Stimulated activated CD8-positive, alpha-beta memory T cell treated with anti-CD3 and anti-CD28 coated beads, Interleukin-15, amount 100 ng/mL, for 4 hours (primary cell): Measurements from ENCODE around the gene RSRP1.

Experiments used
- DNase-seq, 2 donors: peaks; one replicate each; pipeline ENCODE4 v3.0.0-alpha.2; 2020; ENCODE audit warnings: low read depth in 2 of 2

RSRP1 gene

GRCh38 chr1:25219661-25220251 is 27.5 kb downstream of the RSRP1 start:
- no peak for DNase-seq

- no peak for DNase-seq
These were observed 29.5 kb downstream of the RSRP1 start for GRCh38 chr1:25217598-25218232.

DNA sequence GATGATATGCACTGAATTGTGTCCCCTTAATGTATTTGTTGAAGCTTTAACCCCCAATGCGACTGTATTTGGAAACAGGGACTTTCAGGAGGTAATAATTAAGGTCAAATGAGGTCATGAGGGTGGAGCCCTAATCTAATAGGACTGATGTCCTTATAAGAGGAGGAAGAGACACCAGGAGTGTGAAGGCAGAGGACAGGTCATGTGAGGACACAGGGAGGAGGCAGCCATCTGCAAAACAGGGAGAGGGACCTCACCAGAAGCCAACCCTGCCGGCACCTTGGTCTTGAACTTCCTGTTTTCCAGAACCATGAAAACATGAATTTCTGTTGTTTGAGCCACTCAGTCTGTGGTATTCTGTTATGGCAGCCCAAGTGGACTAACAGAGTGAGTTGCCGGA is 30.2 kb downstream of the RSRP1 start:
- no peak for DNase-seq

- DNase-seq = no peak
These were observed 31.1 kb downstream of the RSRP1 start for GRCh38 chr1:25216123-25216522.

DNA sequence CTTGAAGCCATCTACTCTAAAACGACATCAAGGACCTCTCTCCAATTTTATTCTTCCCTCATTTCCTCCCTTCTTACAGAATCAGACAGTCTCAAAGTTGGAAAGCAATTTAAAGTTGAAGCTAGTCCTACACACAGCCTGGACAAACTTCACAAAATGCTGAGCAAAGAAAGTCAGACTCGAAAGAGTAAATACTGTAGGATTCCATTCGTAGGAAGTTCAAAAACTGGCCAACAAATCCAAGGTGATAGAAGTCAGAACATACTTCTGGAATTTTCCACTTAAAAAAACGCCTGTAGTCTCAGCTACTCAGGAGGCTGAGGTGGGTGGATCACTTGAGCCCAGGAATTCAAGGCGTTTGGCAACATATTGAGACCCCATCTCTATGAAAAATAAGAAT is 34.5 kb downstream of the RSRP1 start:
- DNase-seq = no peak

DNA sequence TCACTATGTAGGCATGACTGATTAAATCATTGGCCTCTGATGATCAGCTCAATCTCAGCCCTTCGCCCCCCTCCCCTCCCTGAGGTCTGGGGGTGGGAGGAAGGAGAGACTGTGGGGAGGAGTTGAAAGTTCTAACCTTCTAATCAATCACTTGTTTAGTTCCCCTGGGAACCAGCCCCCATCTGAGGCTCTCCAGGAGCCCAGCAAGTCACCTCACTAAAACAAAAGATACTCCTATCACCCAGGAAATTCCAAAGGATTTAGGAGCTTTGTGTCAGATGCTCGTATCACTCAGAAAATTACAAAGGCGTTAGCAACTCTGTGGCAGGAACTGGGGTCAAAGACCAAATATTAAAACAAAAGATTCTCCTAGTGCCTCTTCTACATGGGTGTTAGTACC is 36.5 kb downstream of the RSRP1 start:
- DNase-seq = no peak

GRCh38 chr1:25209516-25209915 is 37.7 kb downstream of the RSRP1 start:
- DNase-seq = no peak

DNA sequence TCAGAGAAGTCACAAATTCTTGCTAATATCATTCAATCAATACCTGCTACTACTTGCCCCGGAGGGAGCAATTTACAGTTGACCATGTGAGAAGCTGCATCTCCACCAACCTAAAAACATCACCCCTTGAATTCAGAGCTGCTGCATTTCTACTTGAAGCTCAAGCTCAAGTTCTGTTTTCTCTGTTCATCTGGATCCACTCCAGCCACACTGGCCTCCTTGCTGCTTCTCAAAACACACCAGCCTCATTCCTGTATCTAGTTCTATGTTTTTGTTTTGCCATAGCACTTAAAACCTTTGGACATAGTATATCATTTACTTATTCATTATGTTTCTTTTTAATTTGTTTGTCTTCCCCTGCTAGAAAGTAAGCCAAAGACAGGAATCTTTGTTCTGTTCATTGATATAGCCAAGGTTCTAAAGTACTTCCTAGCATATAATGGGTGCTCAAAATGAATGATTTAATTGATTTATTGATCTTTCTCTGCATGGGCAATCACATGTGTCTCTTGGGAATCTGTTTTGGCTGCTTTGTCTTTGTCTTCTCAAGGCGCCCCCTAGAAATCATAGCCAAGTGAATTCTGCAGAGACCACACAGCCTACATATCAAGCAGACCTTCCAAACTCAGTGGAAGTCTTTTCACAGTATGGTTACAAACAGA is 38.6 kb downstream of the RSRP1 start:
- no peak for DNase-seq

DNA sequence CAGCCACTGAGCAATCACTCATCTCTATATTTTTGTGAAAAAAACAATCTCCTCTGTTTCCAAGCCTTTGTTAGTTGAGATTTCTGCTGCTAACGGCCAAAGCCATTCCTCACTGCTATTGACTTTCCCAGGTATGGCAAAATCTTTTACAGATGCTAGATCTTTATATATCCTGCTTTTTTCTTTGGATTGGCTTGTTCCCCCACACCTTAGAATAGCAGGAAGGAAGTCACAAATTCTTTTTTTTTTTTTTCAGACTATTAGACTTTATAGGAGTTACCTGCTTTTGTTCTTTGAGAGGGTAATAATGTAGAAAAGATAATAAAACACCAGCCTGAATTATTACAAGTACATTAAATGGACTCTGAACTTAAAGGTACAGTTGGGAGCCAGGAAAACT is 39.2 kb downstream of the RSRP1 start:
- DNase-seq = no peak

- DNase-seq = no peak
These were observed 41.1 kb downstream of the RSRP1 start for GRCh38 chr1:25206201-25206600.

DNA sequence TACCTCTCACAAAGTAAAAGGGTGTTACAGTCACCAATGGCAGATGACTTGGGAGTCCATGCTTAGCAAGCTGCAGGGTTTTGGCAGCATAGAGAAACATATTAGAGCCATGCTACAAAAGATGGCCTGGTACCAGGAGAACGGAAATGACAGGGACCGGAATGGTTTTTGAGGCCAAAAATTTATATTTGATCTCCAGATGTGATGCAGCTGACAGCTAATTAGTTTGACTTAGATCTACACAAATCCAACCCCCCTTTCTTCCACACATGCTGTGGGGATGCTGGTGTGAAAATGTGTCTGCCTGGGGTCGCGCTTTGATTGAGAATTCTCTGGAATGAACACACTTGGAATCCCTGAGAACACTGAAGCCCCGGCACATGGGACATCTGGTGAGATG is 41.5 kb downstream of the RSRP1 start:
- no peak for DNase-seq

GRCh38 chr1:25204797-25205480 is 42.3 kb downstream of the RSRP1 start:
- no peak for DNase-seq

DNA sequence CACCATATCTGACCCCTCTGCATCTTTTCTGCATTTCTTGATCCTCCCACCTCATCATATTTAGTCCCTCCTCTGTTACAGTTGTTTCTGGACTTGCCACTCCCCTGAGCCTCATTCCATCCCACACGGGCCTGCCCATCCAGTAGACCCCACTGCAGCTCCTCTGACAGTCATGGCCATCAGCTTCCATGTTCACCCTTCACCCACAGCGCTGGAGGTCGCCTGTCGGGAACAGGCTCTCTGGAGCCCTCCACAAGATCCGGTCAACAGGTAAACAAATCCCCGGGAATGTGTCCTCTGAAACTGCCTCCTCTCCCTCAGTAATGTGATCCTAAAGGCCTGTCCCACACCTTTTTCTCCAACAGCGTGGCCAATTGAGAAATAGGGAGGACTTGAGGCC is 46.2 kb downstream of the RSRP1 start:
- DNase-seq = no peak

DNA sequence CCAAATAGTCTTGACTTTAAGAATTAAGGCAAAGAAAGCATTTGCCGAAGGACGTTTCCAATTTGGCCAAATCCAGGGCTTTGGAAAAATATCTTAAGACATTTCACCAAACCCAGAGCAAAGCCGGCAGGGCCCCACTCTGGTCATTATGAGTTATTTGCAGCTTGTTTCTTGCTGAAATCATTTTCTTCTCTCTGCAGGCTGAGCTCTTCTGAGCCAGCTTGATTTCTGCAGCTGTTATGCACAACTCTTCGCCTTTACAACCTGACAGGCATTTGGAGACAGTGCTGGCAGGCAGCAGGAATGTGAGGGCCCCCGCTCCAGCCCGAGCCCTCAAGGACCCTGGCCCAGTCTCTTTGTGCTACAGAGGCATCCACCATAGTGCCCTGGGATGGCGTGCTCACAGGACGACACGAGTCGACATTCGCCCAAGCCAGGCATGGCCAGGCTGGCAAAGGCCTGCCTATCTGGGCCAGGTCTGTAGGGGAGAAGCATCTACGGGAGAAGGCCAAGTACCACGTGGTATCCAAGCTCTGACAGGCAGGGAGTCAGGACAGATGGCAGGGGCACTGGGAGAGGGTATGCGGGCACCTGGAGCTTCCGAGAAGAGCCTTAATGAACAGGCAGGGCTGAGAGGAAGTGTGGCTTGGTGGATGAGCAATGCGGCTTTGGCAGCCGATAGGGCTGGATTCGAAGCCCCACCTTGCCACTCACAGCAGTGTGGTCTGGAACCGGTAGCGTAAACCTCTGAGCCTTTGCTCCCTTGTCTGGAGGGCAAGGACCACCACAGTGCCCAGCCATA is 47.2 kb downstream of the RSRP1 start:
- DNase-seq = no peak

GRCh38 chr1:25198663-25199252 is 48.5 kb downstream of the RSRP1 start:
- no peak for DNase-seq

DNA sequence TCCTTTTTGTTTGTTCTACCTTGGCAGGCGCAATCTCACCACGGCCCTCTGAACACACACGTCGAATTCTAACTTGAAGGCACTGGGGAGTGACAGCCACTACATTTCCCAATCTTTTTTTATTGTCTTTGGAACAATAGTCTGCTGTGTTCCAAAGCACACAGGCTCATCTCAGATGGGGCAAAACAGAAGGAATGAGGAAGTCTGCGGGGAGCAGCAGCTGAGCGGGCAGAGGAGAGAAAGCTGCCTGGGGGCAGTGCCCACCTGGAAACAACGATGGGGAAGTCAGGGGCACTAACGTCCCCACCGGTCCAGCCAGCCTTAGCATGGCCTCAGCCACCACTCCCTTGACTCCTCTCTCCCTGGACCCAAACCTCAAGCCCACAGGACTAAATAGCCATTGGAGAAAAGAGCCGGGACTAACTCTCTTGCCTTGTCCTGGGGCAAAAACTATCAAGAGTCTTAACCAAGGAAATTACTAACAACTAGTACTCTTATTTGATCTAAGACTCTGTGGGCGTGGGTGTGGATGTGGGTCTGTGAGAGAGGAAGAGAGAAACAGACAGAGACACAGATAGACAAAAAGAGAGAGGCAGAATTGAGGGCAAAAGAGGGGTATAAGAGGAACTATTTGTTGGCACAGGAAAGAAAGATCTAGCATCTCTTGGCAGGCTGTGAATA is 49.1 kb downstream of the RSRP1 start:
- DNase-seq = no peak

DNA sequence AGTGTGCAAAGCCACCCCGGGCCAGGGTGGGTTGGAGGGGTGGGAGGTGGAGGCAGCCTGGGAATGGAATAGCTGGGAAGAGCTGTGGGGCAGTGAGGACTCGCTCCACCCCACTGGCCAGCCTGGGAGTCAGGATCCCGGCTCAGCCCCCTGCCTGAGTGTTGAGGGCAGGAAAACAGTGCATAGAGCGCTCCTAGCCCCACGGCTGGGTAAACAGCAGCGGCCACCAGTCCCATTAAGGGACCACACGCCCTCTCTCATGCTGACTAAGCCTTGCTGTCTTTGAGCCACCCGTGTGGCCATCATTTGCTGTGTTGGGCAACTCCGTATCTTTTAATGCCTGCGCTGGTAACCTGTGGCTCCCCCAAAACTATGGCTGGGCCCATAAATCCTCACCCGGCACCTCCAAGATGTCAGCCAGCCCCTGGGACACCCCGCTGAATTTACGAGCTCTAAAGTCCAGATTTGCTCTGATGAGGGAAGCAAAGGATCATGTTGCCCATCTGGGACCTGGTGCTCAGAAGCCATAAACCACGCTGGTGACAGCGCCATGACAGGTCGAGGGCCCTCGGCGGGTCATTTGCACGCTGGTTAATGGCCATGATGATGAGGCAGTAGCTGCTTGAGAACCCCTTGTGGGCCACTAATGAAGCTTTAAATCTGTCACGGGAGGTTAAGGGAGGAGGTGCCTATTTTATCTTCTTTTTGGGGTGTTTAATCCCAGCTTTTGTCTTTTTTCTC is 49.8 kb downstream of the RSRP1 start:
- no peak for DNase-seq

DNA sequence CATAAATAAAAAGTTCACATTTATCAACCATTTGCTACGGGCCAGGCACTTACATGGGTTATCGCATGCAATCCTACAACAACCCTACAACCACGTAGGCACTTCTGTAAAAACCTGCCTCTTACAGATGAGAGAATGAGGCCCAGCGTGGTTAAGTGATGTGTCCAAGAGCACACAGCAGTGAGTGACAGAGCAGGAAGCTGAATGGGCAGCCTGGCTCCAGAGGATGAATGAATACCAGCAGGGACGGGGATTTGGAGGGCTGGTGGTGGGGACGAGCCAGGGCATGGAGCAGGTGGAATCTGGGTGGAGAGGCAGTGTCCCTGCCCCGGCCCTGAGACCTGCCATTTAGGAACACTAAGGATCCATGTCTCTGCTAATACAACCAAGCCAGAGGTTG is 50.4 kb downstream of the RSRP1 start:
- DNase-seq = no peak

DNA sequence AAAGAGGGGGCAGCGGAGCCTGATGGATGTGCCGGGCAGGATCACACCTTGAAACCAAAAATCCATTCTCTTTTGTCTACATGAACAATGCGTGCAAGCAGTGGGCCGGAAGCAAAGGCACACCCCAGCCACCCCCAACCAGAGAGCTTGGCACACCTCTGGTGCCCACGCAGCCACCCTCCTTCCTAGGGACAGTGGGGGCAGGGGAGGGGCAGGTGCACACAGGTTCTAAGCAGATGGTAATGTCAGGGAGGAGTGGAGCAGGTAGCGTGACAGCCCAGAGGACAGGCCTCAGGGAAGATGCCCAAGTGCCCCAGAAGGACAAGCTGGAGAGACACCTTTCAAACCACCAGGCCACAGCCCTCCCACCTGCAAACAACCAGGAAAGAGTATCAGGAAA is 51.4 kb downstream of the RSRP1 start:
- DNase-seq = no peak

- no peak for DNase-seq
These were observed 52.7 kb downstream of the RSRP1 start for GRCh38 chr1:25194572-25195020.
